NCI-H748 treated with DMSO at 0.1 percent for 48 hours (cell line): ENCODE results near the gene CXCL1.

ENCODE experiments used
- DNase-seq: peaks from one replicate; lab custom pipeline; 2025; lab: John Stamatoyannopoulos, UW

The CXCL1 gene

DNA sequence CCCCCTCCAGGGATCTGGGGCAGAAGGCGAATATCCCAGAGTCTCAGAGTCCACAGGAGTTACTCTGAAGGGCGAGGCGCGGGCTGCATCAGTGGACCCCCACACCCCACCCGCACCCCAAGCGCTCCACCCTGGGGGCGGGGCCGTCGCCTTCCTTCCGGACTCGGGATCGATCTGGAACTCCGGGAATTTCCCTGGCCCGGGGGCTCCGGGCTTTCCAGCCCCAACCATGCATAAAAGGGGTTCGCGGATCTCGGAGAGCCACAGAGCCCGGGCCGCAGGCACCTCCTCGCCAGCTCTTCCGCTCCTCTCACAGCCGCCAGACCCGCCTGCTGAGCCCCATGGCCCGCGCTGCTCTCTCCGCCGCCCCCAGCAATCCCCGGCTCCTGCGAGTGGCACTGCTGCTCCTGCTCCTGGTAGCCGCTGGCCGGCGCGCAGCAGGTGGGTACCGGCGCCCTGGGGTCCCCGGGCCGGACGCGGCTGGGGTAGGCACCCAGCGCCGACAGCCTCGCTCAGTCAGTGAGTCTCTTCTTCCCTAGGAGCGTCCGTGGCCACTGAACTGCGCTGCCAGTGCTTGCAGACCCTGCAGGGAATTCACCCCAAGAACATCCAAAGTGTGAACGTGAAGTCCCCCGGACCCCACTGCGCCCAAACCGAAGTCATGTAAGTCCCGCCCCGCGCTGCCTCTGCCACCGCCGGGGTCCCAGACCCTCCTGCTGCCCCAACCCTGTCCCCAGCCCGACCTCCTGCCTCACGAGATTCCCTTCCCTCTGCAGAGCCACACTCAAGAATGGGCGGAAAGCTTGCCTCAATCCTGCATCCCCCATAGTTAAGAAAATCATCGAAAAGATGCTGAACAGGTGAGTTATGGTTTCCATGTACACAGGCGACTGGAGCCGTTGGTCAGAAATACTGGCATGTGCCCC, at the start of gene CXCL1:
CXCL1 (plus strand) TSS at position 264 of the 926 bp plus-strand sequence; CDS start at position 342, 78 bp downstream.
- no peak for DNase-seq

- no peak for DNase-seq
These were observed 47.9 kb upstream of the CXCL1 start for GRCh38 chr4:73821325-73821724.

DNA sequence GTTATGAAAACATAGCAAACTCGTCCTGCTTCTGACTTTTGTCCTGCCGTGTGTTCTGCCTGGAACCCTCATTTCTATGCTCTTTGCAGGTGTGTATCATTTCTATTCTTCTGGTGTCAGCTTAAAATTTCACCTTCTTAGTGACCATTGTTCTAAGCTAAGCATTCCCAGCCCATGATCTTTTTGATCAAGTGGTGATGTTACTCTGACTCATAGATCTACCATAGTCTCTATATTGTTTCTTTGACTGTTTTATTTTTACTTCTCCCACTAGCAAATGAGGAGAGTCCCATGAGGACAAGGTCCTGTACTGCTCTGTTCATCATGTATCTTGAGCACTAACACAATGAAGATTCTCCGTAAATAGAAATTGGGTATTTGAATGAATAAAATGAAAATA, 46.8 kb upstream of the CXCL1 start:
- DNase-seq, result no peak

- DNase-seq, result no peak
These were observed 46.2 kb upstream of the CXCL1 start for GRCh38 chr4:73822812-73823504.

GRCh38 chr4:73823760-73824159, 45.4 kb upstream of the CXCL1 start:
- no peak for DNase-seq

DNA sequence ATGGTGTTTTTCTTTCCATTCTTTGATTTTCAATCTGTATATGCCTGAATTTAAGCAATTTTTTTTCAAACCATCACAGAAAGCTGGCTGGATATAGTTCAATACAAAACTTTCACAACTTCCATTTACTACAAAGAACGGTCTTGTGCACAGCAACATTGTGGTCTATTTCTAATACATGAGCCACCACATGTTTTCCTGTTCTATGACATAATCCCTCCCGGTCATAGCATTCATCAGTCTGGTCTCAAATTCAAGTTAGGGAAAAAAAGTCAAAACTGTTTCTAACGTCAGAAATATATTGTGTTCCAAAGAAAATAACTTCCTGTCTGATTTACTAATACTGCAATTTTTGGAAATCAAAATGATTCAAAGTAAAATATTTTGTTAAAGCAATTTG, 40.2 kb upstream of the CXCL1 start:
- DNase-seq, result no peak

DNA sequence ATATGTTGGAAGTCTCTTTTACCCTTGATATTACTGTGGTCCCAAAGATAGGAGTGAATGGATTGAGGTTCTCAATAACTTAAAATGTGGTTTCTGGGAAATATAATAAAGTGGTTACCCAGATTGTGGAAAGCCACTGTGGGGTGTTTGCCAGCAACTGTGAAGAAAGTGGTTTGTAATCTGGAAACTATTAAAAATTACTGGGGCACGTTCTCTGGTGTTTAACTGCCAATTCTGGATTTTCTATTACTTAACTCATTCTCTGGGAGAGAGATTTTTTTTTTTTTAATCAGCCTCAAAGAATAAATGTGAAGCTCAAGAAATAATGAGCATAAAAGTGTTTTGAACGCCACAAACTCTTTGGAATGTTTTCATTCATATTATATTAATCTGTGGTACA, 37.6 kb upstream of the CXCL1 start:
- no peak for DNase-seq

- DNase-seq, result no peak
These were observed 36.4 kb upstream of the CXCL1 start for GRCh38 chr4:73832651-73833237.

DNA sequence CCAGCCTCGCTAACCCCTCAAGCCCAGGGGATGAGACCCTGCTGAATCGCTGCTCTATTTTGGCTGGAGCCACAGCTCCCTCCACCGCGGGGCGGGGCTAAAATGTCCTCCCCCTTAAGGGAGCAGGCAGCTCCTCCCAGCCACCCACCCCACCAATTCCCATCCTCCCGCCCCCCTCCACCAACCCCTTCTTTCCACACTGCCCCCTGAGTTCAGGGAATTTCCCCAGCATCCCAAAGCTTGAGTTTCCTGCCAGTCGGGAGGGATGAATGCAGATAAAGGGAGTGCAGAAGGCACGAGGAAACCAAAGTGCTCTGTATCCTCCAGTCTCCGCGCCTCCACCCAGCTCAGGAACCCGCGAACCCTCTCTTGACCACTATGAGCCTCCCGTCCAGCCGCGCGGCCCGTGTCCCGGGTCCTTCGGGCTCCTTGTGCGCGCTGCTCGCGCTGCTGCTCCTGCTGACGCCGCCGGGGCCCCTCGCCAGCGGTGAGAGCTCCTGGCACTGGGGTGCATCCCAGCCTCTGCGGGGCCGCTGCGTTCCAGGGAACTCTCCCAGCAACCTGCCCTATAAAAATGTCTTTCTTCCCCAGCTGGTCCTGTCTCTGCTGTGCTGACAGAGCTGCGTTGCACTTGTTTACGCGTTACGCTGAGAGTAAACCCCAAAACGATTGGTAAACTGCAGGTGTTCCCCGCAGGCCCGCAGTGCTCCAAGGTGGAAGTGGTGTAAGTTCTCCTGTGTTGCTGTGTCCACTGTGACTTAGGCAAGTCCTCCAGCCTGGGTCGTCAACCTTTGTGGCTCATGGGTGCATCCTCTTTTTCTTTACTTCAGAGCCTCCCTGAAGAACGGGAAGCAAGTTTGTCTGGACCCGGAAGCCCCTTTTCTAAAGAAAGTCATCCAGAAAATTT, 32.6 kb upstream of the CXCL1 start, which contains the start of gene CXCL6:
CXCL6 (plus strand) TSS at position 306 of the 907 bp plus-strand sequence; CDS start at position 379, 73 bp downstream.
- no peak for DNase-seq

DNA sequence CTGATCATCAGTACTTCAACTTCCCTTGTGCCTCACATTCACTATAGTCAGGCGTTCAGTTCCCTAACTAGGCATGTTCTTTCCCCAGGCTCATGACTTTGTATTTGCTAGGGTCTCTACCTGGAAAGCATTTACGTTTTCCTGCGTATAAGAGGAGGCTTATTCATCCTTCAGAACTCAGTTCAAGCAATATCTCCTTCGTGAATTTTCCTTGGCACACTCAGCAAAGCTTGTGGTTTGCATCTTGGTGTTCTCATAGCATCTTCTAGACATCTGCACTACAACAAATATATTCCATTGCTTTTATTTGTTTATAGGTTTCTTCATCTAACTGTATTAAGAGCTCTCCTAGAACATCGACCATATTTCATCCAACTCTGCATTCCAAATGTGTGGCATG, 30.1 kb upstream of the CXCL1 start:
- no peak for DNase-seq

GRCh38 chr4:73839715-73840114, 29.5 kb upstream of the CXCL1 start:
- DNase-seq, result no peak

- DNase-seq, result no peak
These were observed 27.8 kb upstream of the CXCL1 start for GRCh38 chr4:73841243-73841925.

DNA sequence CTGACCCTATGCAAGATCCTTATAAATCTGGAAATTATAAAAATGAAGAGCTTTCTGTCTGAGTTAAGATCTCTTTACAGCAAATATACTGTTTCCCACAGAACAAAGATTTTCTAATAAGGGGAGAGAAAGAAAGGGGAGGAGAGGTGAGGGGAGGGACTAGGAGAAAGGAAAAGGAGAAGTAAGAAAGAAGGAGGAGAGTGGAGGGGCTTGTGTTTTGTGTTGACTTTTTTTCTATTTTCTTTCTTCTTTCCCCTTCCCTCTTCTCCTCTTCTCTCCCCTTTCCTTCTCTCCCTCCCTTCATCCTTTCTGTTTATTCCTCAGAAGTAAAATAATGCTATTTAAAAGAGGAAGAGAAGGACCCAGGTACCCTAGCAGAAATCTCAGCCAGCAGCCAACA, 26.5 kb upstream of the CXCL1 start:
- DNase-seq, result no peak

DNA sequence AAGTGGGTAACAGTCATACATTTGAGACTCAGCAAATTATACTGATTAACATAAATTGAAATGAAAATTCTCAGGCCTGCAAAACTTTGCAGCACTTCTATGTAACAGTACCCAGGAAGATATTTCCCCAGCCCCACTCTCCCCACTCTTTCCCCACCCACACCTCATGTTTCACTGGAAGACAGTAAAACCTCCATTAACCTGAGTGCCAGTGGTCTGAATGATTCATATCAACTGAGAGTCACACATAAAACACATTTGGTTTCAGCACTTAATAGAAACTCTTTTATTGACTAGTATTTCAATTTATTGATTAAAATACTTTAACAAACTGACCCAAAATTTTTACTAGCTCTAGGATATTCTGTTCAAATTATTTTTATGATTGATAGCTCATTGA, 25.8 kb upstream of the CXCL1 start:
- no peak for DNase-seq

DNA sequence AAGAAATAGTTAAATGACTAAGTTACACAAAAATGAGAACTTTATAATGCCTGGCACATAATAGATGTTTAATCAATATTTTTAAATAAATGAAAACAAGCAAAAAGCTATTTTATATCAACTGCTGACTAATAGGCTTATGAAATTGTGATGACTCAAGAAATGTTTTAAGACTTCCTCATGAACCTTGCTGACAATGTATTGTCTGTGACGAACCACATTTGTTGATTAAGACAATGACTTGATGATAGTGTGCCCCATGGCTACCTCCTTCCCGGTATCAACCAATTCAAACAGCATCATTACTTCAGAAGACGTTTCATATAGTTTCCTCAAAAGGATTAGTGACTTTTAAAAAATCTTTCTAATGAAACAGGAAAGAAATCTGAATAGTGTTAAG, 24.8 kb upstream of the CXCL1 start:
- no peak for DNase-seq

DNA sequence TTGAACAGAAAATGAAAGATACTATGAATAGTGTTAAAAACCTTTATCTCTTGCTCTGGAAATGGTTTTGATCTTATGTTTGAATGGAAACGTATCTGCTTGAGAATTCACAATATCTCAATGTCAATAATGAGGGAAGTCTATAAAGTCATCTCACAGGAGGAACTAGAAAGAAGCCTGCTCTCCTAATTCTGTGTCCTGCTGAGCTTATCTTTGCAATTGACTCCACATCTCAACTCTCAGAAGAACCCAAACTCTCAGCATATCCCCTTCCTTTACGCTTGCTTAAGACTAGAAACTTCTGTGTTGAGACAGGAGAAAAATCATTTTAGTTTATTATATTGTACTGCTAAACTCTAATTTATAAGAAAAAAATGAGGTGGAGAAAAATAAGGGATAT, 24.4 kb upstream of the CXCL1 start:
- DNase-seq, result no peak

- no peak for DNase-seq
These were observed 21.5 kb upstream of the CXCL1 start for GRCh38 chr4:73847526-73848182.

DNA sequence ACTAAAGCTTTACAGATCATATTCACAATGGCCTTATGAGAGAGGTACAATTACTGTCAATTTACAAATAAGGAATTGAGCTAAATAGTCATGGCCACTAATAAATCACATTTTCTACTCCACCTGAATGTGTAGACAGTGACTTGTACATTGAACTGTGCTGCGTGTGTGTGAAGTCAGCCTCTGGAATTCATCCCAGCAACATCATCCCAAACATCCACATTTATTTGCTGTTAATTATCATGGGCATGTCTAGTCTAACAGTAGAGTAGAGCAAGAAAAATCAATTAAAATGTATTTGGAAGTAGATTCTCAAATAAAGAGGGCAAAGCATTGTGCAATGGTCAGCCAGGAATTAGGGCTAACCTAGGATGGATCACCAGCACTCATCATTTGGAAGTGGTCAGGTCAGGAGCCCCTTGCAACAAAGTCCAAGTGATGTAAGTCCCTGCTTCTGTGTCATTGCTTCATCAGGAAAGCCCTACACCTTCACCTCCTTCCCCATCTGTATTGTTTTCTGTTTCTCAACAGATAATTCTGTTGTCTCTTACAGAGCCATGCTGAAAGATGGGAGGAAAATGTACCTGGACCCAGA, 20.9 kb upstream of the CXCL1 start:
- DNase-seq, result no peak

DNA sequence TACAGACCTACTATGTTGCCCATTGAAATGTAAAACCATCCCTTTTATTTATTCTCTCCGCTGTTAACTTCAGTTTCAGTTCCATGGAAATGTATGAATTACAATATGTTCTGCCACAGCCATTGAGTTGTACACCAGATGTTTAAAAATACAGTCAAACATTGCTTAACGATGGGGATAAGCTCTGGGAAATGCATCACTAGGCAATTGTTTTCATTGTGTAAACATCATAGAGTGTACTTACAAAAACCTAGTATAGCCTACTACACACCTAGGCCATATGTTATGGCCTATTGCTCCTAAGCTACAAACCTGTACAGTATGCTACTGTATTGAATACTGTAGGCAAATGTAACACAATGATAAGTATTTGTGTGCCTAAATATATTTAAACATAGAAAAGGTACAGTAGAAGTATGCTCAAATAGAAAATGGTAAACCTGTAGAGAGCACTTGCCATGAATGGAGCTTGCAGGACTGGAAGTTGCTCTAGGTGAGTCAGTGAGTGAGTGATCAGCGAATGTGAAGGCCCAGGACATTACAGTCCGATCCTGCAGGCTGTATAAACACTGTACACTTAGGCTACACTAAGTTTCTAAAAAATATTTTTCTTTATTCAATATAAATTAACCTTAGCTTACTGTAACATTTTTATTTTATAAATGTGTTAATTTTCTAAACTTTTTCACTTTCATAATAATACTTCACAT, 18.8 kb upstream of the CXCL1 start:
- no peak for DNase-seq

GRCh38 chr4:73851293-73851692, 17.9 kb upstream of the CXCL1 start:
- no peak for DNase-seq
